ENCODE measurements around the gene ASB12.
"Not testable (repeated sequence)": the region's sequence is repeated elsewhere in the genome, so short reads cannot be mapped to it uniquely, and the experiment has no call there.

Gene ASB12, protein sequence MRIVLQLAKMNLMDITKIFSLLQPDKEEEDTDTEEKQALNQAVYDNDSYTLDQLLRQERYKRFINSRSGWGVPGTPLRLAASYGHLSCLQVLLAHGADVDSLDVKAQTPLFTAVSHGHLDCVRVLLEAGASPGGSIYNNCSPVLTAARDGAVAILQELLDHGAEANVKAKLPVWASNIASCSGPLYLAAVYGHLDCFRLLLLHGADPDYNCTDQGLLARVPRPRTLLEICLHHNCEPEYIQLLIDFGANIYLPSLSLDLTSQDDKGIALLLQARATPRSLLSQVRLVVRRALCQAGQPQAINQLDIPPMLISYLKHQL

GRCh38 chrX:64230123-64230970 lies at the start of gene ASB12:
ASB12 (minus strand) TSS chrX:64230607; CDS start chrX:64225650, 4,957 bp downstream.
- DNase-seq (ENCODE audit: low spot score), result no peak

DNA sequence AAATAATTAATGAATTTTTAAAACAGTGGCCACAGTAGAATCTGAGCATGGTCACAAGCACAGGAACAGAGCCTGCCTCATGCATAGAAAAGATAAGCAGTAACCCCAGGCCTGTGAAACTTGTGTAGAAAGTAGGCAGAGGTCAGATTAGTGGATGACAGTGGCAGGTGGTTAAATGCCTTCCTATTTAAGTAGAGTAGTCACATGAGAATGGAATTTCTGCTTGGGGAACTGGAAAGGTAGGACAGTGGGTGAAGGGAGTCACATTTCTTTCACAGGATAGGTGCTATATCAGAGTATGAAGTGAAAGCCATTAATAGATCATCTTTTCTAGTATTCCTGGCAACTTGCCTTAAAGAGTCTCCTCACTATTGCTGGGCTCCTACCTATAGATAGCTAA lies 34.9 kb upstream of the ASB12 start:
- DNase-seq (ENCODE audit: low spot score), result no peak

DNA sequence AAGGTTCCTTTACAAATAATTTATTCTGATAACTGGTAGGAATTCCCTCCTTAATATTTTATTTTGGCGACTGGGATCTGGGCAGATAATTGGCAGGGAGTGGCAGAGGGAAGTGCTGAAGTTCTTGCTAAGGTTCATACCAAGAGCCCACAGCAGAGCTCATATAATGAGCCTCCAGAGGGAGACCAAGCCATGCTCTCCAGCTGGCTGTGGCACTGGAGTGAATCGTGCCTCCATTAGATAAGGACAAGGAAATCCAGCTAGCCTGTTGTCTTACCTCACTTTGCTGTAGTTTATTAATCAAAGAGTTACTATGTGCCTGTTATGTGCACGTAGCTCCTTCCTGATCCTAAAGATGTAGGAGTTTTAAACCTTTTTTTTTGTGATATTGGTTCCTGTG lies 1.3 kb downstream of the ASB12 start:
- no peak for DNase-seq (ENCODE audit: low spot score)

GRCh38 chrX:64218023-64218422 lies 12.4 kb downstream of the ASB12 start:
- no peak for DNase-seq (ENCODE audit: low spot score)

DNA sequence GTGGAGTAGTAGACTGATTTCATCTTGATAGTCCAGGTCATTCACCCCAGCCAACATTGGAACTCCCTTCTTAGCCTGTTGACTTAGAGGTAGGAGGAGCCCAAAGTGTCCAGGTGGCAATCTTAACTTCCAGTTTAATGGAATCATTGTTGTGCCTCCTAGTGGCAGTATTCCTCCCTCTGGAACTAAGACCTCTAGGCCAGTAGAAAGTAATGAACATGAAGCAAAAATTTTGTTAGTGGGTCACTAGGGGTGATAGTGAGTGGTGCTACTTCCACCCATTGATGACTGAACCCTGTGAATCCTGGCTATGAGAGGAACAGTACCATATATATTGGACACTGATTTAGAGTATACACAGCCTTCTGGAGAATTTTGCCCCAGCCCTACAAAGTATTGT lies 16.4 kb downstream of the ASB12 start:
- not testable (repeated sequence) for DNase-seq (ENCODE audit: low spot score)

DNA sequence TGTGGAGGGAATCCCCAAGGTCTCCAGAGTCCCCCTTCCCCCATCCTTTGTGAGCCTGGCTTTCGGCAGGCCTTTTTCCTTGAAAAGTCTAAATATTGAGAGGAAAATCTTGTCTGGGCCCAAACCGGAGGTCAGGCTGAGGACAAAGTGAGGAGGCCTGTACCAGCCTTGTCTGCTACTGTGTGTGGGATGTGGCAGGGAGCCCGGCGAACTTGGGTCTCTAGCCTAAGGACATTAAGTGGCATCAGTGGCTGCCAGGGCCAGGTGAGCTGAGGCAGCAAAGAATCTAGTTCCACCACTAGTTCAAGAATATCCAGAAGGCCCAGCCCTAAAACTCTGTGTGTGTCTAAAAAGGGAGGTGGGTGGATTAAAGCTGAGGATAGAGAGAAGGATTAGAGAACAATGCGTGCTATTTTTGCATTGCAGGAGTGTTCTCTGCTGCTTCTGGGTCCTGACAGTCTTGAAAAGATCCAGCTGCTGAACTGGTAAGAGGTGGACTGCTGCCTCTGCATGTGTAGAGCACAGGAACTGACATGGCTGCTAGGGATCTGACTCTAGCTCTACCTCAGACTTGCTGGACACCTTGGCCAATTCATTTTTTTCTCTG lies 23.7 kb downstream of the ASB12 start:
- no peak for DNase-seq (ENCODE audit: low spot score)

DNA sequence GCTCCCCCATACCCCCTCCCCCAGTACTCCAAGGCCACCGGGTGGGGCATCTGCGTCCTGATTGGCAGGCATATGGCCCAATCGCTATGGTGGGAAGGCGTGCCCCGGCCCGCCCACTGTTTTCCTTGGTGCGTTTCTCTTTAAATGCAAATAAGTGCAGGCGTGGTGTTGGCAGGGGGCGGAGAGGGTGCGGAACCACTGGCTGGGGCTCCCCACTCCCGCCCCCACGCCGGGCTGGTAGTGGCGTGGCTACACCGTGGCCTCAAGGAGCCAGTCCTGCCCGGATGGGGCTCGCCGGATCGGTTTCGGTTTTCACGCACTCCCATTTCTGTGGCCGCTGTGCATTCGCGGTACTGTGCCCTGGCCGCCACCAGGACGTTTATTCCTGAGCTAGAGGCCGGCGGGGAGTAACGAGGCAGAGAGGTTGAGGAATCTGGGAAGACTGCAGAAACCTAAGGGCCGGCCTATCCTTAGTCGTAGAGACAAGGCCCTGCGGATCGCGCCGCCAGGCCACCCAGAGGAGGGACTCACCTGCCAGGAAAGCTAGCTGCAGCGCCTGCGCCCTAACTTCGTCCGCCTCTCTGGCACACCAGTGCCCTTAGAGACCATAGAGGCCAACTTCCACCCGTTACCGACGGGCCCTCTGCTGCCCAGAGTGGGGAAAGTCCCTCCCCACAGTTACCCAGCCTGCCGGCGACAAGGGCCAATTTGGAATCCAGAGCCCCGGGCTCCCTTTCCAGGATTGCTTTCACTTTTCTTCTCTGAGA lies 24.5 kb downstream of the ASB12 start:
- DNase-seq (ENCODE audit: low spot score), result peak; percentile 92

GRCh38 chrX:64205441-64205734 lies 25.0 kb downstream of the ASB12 start, which contains the start of gene AMER1:
AMER1 (minus strand) TSS chrX:64205708; CDS start chrX:64193286, 12,422 bp downstream.
- DNase-seq (ENCODE audit: low spot score), result no peak

DNA sequence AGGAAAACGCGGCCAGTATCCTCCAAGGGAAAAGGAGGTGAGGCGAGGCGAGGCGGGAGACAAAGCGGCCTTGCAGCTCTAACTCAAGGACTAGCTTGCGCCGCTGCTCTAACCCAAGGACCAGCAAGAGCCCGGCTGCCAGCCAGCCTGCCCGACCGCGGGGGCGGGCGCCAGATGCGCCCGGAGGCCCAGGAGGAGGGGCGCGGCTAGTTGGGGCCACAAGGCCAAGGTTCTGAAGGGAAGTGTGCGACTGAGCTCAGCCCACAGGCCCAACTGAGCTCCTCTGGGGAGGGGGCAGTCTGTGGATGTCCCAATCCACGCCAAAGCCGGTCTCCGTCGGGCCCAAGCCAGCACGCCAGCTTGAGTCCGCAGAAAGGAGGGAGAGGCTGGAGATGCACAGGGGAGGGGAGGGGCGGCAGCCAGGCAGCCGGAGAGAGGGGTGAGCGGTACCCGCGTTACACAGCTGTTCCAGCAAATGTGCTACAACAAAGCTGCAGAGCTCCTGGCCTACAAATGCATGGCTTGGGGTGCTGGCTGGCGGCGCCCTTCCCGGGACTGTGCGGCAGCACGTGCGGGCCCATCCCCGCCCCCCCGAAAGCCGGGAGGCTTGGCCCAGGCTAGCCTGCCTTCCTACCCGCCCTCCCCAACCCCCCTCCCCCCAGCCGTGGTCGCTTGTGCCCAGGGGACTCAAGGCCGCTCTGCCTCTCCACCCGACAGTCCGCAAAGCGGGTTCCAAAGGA lies 25.5 kb downstream of the ASB12 start:
- peak; percentile 31 for DNase-seq (ENCODE audit: low spot score)

- no peak for DNase-seq (ENCODE audit: low spot score)
Measured at GRCh38 chrX:64204252-64204651, 26.2 kb downstream of the ASB12 start.

DNA sequence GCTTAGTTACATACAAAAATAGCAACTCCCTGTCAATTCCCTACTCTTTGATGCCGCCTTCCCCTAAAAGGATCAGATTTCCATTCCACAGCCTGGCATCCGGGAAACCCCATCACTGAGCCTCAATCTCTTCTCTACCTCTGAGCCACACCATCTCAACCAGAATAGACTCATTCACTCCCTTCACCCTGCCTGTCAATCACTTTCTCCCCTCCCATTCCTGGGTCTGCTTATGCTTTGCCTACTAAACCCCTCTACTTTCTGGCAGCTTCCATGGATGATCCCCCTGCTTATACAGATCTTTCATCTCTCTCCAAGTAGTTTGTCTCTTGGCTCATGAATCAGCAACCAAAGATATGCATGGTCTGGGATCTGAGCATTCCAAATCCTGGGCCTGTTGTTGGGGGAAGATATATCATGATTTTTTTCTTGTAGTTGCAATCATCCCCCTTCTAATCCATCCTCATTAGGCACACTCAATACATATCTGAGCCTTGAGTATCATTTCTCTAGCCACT lies 27.5 kb downstream of the ASB12 start:
- DNase-seq (ENCODE audit: low spot score), result no peak

GRCh38 chrX:64198036-64198435 lies 32.4 kb downstream of the ASB12 start:
- no peak for DNase-seq (ENCODE audit: low spot score)

DNA sequence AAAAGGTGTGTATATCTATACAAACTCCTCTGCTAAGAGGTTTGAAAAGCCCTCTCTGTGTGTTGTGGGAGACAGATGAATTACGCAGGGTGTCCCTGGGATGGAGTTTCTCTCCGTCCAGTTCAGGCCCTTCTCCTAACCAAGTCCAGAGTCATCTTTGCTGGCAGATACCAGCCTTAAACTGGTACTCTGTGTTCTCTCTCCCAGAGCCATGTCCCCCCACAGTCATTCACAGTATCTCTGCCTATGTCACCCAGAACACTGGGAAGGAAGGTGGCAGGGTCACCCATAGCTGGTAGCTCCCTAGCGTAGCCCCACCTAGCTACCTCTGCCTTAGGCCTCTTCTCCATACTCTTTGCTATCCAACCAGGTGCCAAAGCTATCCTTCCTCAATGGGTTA lies 33.8 kb downstream of the ASB12 start:
- DNase-seq (ENCODE audit: low spot score), result no peak

GRCh38 chrX:64195862-64196261 lies 34.5 kb downstream of the ASB12 start:
- DNase-seq (ENCODE audit: low spot score), result no peak

DNA sequence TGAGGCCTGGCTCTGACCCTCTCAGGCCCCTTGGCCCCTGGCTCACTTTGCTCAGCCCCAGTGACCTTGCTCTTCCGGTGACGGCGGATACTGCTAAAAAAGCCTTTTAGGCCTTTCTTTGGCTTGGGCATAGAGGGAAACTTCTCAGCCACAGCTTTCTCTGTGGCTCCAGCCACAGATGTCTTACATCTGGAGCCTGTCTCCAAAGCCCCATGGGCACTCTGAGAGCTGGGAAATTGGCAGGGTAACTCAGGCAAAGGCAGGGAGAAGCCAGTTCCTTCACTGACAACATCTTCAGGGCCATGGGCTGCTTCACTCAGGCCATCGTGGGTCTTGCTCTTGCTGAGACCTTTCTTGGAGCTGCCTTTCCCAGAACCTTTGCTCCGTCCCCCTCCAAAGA lies 37.7 kb downstream of the ASB12 start:
- no peak for DNase-seq (ENCODE audit: low spot score)

- DNase-seq (ENCODE audit: low spot score), result no peak
Measured at GRCh38 chrX:64192040-64192439, 38.4 kb downstream of the ASB12 start.

DNA sequence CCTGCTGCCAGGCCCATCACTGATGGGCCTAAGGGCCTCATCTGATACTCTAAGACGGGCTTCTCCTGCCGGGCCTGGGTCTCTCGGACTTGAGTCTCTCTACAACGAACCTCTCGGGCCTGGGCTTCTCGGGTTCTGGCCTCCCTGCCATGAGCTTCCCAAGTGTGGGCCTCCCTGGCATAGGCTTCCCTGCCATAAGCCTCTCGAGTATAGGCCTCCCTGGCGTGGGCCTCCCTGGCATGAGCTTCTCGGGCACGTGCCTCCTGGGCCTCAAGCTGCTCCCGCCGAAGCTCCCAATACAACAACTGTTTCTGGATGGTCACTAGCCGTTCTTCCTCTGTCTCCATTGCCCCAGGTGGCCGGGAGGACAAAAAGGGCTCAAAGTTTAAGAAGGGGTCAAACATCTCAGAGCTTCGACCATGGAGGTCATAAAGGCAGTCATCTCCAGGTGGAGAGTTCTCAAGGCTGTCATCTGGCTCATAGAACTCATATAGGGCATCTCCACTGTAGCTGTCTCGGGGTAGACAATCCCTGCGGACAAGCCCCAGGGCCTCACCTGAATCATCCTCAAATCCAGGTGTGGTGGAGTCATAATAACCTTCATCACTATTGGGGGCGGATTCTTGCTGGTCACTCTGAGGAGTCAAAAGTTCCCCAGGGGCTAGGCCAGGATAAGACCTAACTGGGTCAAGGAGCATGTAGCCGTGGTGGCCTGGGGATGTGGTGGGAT lies 39.0 kb downstream of the ASB12 start:
- DNase-seq (ENCODE audit: low spot score), result no peak

DNA sequence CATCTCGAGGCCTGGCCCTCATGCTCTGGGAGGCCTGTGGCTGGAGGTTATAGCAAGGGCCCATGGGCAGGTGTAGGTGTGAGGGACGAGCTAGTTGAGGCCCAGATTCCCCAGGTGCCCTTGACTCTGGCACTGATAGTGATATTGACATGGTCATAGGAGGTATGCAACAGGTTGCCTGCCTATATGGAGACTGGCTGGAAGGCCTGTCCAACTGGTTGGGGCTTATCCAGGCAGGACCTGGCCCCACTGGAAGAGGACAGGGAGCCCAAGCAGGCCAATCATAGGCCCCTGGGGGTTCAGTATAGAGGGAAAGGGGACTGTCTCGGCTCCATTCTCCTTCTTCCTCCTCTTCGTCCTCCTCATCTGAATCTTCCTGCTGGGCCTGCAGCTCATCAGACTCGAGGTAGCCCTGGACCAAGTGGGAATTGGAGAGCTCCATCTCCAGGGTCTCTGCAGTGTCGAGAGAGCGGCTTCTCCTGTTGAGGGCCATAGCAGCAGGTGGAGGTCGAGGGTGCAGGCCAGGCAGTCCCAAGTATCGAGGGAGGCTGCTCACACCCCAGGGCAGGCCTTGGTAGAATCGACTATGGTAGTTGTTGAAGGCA lies 40.2 kb downstream of the ASB12 start:
- DNase-seq (ENCODE audit: low spot score), result no peak

DNA sequence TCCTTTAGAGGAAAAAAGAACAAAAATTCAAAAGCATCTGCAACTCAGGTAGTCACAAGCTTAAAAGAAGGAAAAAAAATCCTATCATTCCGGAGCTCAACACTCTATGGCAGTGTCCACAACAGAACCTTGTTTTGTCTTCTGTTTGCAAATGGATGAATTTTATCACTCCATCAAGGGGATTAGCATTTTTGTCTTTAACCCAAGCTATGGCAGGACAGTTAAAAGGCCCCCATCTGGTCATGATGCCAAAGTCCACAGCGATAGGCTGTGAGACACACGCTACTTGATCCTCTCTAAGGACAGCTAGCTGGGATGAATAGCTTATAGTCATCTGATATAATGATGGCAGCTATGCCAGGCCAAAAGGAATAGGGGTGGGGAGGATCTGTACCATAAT lies 41.5 kb downstream of the ASB12 start:
- DNase-seq (ENCODE audit: low spot score), result no peak

- DNase-seq (ENCODE audit: low spot score), result no peak
Measured at GRCh38 chrX:64187762-64188150, 42.7 kb downstream of the ASB12 start.

All from SW480 (cell line).